K562 (cell line): Measurements from ENCODE around the gene ADIPOQ. TPM values are rescaled to one million over a fixed set of nuclear protein-coding genes. Genes with fewer than 3 reads are reported as not detected.

Experiments
- CTBP1 ChIP-seq: fragments of 450-650 bp; IDR thresholded peaks from 2 replicates; pipeline ENCODE4 v1.6.1; 2016; ENCODE audit warnings: borderline replicate concordance
- EWSR1 ChIP-seq: fragments of 450-650 bp; IDR thresholded peaks from 2 replicates; pipeline ENCODE4 v1.6.1; 2018; ENCODE audit warnings: borderline replicate concordance, mild to moderate bottlenecking, low read depth, moderate library complexity; ENCODE audit not compliant: partially characterized antibody
- L3MBTL2 ChIP-seq: fragments of 450-650 bp; IDR thresholded peaks from 2 replicates; pipeline ENCODE4 v1.6.1; 2016; ENCODE audit warnings: mild to moderate bottlenecking, moderate library complexity
- MIER1 ChIP-seq: fragments of 450-650 bp; IDR thresholded peaks from 2 replicates; pipeline ENCODE4 v1.6.1; 2016; ENCODE audit warnings: antibody characterized with exemption, mild to moderate bottlenecking, low read depth
- NR2C1 ChIP-seq, 2 experiments: fragments of 450-650 bp; IDR thresholded peaks; 2 replicates each; pipeline ENCODE4 v1.6.1; 2017; ENCODE audit warnings: mild to moderate bottlenecking in 2 of 2, antibody characterized with exemption in 1 of 2, inconsistent platforms in 1 of 2, missing compliant biosample characterization in 1 of 2, missing genetic modification characterization in 1 of 2
- POLR2B ChIP-seq: fragments of 450-650 bp; IDR thresholded peaks from 2 replicates; pipeline ENCODE4 v1.6.1; 2018; ENCODE audit warnings: low read depth; ENCODE audit not compliant: partially characterized antibody
- SMARCC2 ChIP-seq: fragments of 450-650 bp; IDR thresholded peaks from 2 replicates; pipeline ENCODE4 v1.6.1; 2017; ENCODE audit warnings: antibody characterized with exemption, moderate library complexity, mild to moderate bottlenecking, low read depth
- ZNF263 ChIP-seq: sonication (generic); formaldehyde crosslinking; IDR thresholded peaks from 2 replicates; pipeline ENCODE4 v1.8.0; 2022; ENCODE audit warnings: mild to moderate bottlenecking, missing genetic modification reagents, borderline replicate concordance
- polyA plus RNA-seq, 8 experiments: library from polyadenylated mRNA; depleted of rRNA in 4 of 8; stranded (reverse) in 5 of 8; unstranded in 3 of 8; fragments of >200 nt; fragmentation: Nextera tagmentation in 2 of 8; fragmentation: Illumina TruSeq in 1 of 8; extraction: Ambion mirVana in 2 of 8; extraction: Trizol in 1 of 8; gene quantifications; 2 replicates each; pipeline versions ENCODE4 v1.2.1 to v1.2.3, GENCODE V29; 2011 to 2014; ENCODE audit warnings: inconsistent platforms in 1 of 8, missing spikeins in 1 of 8
- total RNA-seq, 7 experiments: library from RNA; depleted of rRNA in 6 of 7; stranded (reverse); fragments of >200 nt in 6 of 7; fragmentation: Illumina TruSeq in 2 of 7; extraction: Trizol in 2 of 7; gene quantifications; 2 replicates each; pipeline versions ENCODE4 v1.2.1 to v1.2.3, GENCODE V29; 2011 to 2021; ENCODE audit warnings: low replicate concordance in 1 of 7
- TF ChIP-seq, protein P1 (sequence below): fragments of 450-650 bp; IDR thresholded peaks from 2 replicates; pipeline ENCODE4 v1.6.1; 2016; ENCODE audit warnings: low read depth
- TF ChIP-seq, protein P2 (sequence below), 2 experiments: fragments of 450-650 bp; IDR thresholded peaks; 2 replicates each; pipeline ENCODE4 v1.6.1; 2016
- TF ChIP-seq, protein P3 (sequence below): sonication (generic); formaldehyde crosslinking; IDR thresholded peaks from 2 replicates; pipeline ENCODE4 v1.8.0; 2023; ENCODE audit warnings: mild to moderate bottlenecking, missing genetic modification reagents
- TF ChIP-seq, protein P4 (sequence below): sonication (generic); formaldehyde crosslinking; IDR thresholded peaks from 2 replicates; pipeline ENCODE4 v1.9.0; 2022; ENCODE audit warnings: mild to moderate bottlenecking, missing genetic modification reagents

Gene ADIPOQ
- total and polyA plus RNA-seq, 9 of the 15 experiments (the other 6 are each of a cell fraction or from before 2014, with no cell fraction given), result 0.01 to 0.04 (median 0.03) TPM; not detected in 4

DNA sequence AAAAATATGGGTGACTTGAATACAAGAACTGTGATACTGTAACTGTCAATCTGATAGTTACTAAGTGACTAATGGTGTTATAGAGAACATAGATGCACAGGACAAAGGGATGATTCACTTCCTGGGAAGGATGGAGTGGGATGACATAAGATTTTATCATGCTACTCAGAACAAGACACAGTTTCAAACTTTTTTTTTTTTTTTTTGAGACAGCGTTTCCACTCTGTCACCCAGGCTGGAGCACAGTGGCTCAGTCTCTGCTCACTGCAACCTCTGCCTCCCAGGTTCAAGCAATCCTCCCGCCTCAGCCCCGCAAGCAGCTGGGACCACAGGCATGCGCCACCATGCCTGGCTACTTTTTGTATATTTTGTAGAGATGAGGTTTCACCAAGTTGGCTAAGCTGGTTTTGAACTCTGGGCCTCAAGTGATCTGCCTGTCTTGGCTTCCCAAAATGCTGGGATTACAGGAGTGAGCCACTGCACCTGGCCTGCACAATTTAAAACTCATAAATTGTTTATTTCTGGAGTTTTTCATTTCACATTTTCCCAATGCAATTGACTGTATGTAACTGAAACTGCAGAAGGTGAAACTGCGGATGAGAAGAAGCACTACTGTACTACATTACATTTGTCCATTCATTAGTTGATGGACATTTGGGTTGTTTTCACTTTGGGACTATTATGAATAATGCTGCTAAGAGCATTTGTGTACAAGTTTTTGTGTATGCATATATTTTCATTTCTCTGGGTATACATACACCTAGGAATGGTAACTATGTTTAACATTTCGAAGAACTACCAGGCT, 40.6 kb downstream of the ADIPOQ start (continued):
- TF ChIP-seq, protein P1, sequence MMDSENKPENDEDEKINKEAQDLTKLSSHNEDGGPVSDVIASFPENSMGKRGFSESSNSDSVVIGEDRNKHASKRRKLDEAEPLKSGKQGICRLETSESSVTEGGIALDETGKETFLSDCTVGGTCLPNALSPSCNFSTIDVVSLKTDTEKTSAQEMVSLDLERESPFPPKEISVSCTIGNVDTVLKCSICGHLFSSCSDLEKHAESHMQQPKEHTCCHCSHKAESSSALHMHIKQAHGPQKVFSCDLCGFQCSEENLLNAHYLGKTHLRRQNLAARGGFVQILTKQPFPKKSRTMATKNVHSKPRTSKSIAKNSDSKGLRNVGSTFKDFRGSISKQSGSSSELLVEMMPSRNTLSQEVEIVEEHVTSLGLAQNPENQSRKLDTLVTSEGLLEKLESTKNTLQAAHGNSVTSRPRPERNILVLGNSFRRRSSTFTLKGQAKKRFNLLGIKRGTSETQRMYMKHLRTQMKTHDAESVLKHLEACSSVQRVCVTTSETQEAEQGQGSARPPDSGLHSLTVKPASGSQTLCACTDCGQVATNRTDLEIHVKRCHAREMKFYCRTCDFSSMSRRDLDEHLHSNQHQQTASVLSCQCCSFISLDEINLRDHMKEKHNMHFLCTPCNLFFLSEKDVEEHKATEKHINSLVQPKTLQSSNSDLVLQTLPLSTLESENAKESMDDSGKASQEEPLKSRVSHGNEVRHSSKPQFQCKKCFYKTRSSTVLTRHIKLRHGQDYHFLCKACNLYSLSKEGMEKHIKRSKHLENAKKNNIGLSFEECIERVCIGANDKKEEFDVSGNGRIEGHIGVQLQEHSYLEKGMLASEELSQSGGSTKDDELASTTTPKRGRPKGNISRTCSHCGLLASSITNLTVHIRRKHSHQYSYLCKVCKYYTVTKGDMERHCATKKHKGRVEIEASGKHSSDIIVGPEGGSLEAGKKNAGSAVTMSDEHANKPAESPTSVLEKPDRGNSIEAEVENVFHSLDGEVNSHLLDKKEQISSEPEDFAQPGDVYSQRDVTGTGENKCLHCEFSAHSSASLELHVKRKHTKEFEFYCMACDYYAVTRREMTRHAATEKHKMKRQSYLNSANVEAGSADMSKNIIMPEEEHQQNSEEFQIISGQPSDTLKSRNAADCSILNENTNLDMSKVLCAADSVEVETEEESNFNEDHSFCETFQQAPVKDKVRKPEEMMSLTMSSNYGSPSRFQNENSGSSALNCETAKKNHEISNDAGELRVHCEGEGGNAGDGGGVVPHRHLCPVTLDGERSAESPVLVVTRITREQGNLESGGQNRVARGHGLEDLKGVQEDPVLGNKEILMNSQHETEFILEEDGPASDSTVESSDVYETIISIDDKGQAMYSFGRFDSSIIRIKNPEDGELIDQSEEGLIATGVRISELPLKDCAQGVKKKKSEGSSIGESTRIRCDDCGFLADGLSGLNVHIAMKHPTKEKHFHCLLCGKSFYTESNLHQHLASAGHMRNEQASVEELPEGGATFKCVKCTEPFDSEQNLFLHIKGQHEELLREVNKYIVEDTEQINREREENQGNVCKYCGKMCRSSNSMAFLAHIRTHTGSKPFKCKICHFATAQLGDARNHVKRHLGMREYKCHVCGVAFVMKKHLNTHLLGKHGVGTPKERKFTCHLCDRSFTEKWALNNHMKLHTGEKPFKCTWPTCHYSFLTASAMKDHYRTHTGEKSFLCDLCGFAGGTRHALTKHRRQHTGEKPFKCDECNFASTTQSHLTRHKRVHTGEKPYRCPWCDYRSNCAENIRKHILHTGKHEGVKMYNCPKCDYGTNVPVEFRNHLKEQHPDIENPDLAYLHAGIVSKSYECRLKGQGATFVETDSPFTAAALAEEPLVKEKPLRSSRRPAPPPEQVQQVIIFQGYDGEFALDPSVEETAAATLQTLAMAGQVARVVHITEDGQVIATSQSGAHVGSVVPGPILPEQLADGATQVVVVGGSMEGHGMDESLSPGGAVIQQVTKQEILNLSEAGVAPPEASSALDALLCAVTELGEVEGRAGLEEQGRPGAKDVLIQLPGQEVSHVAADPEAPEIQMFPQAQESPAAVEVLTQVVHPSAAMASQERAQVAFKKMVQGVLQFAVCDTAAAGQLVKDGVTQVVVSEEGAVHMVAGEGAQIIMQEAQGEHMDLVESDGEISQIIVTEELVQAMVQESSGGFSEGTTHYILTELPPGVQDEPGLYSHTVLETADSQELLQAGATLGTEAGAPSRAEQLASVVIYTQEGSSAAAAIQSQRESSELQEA, result no peak
- peak; percentile 93 for TF ChIP-seq CTBP1
- TF ChIP-seq L3MBTL2, result peak; percentile 54
- TF ChIP-seq MIER1, result no peak
- TF ChIP-seq POLR2B, result peak; percentile 27
- TF ChIP-seq, protein P2, sequence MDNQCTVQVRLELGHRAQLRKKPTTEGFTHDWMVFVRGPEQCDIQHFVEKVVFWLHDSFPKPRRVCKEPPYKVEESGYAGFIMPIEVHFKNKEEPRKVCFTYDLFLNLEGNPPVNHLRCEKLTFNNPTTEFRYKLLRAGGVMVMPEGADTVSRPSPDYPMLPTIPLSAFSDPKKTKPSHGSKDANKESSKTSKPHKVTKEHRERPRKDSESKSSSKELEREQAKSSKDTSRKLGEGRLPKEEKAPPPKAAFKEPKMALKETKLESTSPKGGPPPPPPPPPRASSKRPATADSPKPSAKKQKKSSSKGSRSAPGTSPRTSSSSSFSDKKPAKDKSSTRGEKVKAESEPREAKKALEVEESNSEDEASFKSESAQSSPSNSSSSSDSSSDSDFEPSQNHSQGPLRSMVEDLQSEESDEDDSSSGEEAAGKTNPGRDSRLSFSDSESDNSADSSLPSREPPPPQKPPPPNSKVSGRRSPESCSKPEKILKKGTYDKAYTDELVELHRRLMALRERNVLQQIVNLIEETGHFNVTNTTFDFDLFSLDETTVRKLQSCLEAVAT (IDR thresholded peaks at IDR 0.05), result peak in 1 of 2 experiments; percentile 20; a peak in 1 of 4 replicates
- TF ChIP-seq, protein P3, sequence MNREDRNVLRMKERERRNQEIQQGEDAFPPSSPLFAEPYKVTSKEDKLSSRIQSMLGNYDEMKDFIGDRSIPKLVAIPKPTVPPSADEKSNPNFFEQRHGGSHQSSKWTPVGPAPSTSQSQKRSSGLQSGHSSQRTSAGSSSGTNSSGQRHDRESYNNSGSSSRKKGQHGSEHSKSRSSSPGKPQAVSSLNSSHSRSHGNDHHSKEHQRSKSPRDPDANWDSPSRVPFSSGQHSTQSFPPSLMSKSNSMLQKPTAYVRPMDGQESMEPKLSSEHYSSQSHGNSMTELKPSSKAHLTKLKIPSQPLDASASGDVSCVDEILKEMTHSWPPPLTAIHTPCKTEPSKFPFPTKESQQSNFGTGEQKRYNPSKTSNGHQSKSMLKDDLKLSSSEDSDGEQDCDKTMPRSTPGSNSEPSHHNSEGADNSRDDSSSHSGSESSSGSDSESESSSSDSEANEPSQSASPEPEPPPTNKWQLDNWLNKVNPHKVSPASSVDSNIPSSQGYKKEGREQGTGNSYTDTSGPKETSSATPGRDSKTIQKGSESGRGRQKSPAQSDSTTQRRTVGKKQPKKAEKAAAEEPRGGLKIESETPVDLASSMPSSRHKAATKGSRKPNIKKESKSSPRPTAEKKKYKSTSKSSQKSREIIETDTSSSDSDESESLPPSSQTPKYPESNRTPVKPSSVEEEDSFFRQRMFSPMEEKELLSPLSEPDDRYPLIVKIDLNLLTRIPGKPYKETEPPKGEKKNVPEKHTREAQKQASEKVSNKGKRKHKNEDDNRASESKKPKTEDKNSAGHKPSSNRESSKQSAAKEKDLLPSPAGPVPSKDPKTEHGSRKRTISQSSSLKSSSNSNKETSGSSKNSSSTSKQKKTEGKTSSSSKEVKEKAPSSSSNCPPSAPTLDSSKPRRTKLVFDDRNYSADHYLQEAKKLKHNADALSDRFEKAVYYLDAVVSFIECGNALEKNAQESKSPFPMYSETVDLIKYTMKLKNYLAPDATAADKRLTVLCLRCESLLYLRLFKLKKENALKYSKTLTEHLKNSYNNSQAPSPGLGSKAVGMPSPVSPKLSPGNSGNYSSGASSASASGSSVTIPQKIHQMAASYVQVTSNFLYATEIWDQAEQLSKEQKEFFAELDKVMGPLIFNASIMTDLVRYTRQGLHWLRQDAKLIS (CRISPR knock-in tag), result no peak
- TF ChIP-seq ZNF263 (CRISPR knock-in tag), result peak; percentile 86
- no peak for TF ChIP-seq EWSR1
- peak; percentile 55; the same call in 1 of the 2 replicates for TF ChIP-seq SMARCC2
- no peak for TF ChIP-seq NR2C1 (IDR thresholded peaks at IDR 0.05)
- peak; percentile 9; the same call in 1 of the 2 replicates for TF ChIP-seq NR2C1 (tag; IDR thresholded peaks at IDR 0.05)
- TF ChIP-seq, protein P4, sequence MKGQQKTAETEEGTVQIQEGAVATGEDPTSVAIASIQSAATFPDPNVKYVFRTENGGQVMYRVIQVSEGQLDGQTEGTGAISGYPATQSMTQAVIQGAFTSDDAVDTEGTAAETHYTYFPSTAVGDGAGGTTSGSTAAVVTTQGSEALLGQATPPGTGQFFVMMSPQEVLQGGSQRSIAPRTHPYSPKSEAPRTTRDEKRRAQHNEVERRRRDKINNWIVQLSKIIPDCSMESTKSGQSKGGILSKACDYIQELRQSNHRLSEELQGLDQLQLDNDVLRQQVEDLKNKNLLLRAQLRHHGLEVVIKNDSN, result no peak
